SU-DHL-6 (cell line): ENCODE results near the gene AHI1.

Experiments used
- H2AFZ ChIP-seq: fragments of 200-600 bp; sonication (generic); 2 replicates; pipeline ENCODE4 v1.6.1; 2014; ENCODE audit warnings: low read depth, mild to moderate bottlenecking, moderate library complexity, mixed read lengths, antibody characterized with exemption, low read length; ENCODE audit not compliant: severe bottlenecking
- H3F3A ChIP-seq: fragments of 200-600 bp; shearing (Covaris generic); 2 replicates; pipeline ENCODE4 v1.6.0; 2016; ENCODE audit warnings: antibody characterized with exemption, mild to moderate bottlenecking; ENCODE audit not compliant: insufficient read depth
- H3K27ac ChIP-seq: fragments of 200-600 bp; sonication (generic); 2 replicates; pipeline ENCODE4 v1.5.1; 2016; ENCODE audit warnings: low read depth, mild to moderate bottlenecking, low read length, moderate library complexity, mixed read lengths
- H3K27me3 ChIP-seq: fragments of 200-600 bp; sonication (generic), shearing (Covaris generic); 2 replicates; pipeline ENCODE4 v1.6.0; 2014; ENCODE audit warnings: mild to moderate bottlenecking, low read length
- H3K36me3 ChIP-seq: fragments of 200-600 bp; sonication (generic); 2 replicates; pipeline ENCODE4 v1.6.1; 2014; ENCODE audit warnings: mild to moderate bottlenecking, low read length, mixed read lengths
- H3K4me2 ChIP-seq: fragments of 300-600, 200-600 bp; shearing (Covaris generic), sonication (generic); 2 replicates; pipeline ENCODE4 v1.6.0; 2014; ENCODE audit warnings: low read length, low read depth, mild to moderate bottlenecking; ENCODE audit not compliant: poor library complexity, severe bottlenecking
- H3K4me3 ChIP-seq: fragments of 200-600 bp; sonication (generic); 2 replicates; pipeline ENCODE4 v1.5.1; 2014; ENCODE audit warnings: antibody characterized with exemption, low read length, mild to moderate bottlenecking, mixed read lengths; ENCODE audit not compliant: insufficient read depth, poor library complexity, severe bottlenecking
- H3K79me2 ChIP-seq: fragments of 200-600 bp; sonication (generic); 2 replicates; pipeline ENCODE4 v1.6.1; 2014; ENCODE audit warnings: mild to moderate bottlenecking, low read length, moderate library complexity; ENCODE audit not compliant: insufficient read depth
- H3K9ac ChIP-seq: fragments of 200-600 bp; sonication (generic); 2 replicates; pipeline ENCODE4 v1.7.0; 2014; ENCODE audit warnings: mild to moderate bottlenecking, low read length
- H3K9me2 ChIP-seq: fragments of 200-600 bp; sonication (generic); replicated peaks from 2 replicates; pipeline ENCODE4 v1.6.1; 2014; ENCODE audit warnings: low read length; ENCODE audit not compliant: insufficient read depth
- H3K9me3 ChIP-seq: fragments of 200-600 bp; sonication (generic); 2 replicates; pipeline ENCODE4 v1.6.1; 2014; ENCODE audit warnings: low read length, mixed read lengths; ENCODE audit not compliant: insufficient read depth
- H4K20me1 ChIP-seq: fragments of 200-600 bp; sonication (generic); 2 replicates; pipeline ENCODE4 v1.6.1; 2014; ENCODE audit warnings: low read depth, mild to moderate bottlenecking, antibody characterized with exemption, low read length, moderate library complexity, mixed read lengths
- CTCF ChIP-seq: fragments of 200-600 bp; sonication (generic); IDR thresholded peaks from one replicate; pipeline ENCODE4 v1.5.1; 2017; ENCODE audit warnings: antibody characterized with exemption, mild to moderate bottlenecking, low read length, moderate library complexity; ENCODE audit not compliant: insufficient read depth, poor library complexity, severe bottlenecking
- EZH2phosphoT487 ChIP-seq: fragments of 200-600 bp; sonication (generic), shearing (Covaris generic); conservative IDR thresholded peaks from 2 replicates; pipeline ENCODE4 v1.6.1; 2018; ENCODE audit warnings: mild to moderate bottlenecking, antibody characterized with exemption, low read length, moderate library complexity, mixed read lengths

The AHI1 gene

GRCh38 chr6:135362124-135362523 lies 135.4 kb downstream of the AHI1 start:
- Histone ChIP-seq H3K9me3 (0 out of 2 replicates have a peak, but pooled peaks cover 5% of the 10 kb centered on the region), H3K27ac (no peak overlapping the region), H3F3A (no peaks in the 10 kb centered on the region; the same call in 1 of the 2 replicates), H3K27me3 (no peaks in the 10 kb centered on the region), H3K4me2 (no peak overlapping the region), H2AFZ (no peak overlapping the region), H3K79me2 (no peaks in the 10 kb centered on the region), H3K9me2 (no peaks in the 10 kb centered on the region), H4K20me1 (no peaks in the 10 kb centered on the region), H3K36me3 (no peaks in the 10 kb centered on the region), H3K4me3 (no peak overlapping the region), H3K9ac (no peak overlapping the region)
- TF ChIP-seq EZH2phosphoT487 (no peak), CTCF (no peak)

GRCh38 chr6:135360222-135360621 lies 137.3 kb downstream of the AHI1 start:
- no peak overlapping the region for H3K4me3 ChIP-seq
- no peaks in the 10 kb centered on the region for H3K27me3 ChIP-seq
- no peaks in the 10 kb centered on the region; the same call in 1 of the 2 replicates for H3F3A ChIP-seq
- no peaks in the 10 kb centered on the region for H3K79me2 ChIP-seq
- H3K36me3 ChIP-seq = no peaks in the 10 kb centered on the region
- no peak for TF ChIP-seq CTCF
- TF ChIP-seq EZH2phosphoT487 = no peak
- H2AFZ ChIP-seq = no peak overlapping the region
- no peak overlapping the region for H3K4me2 ChIP-seq
- H4K20me1 ChIP-seq = no peaks in the 10 kb centered on the region
- 0 out of 2 replicates have a peak, but pooled peaks cover 2% of the 10 kb centered on the region for H3K9me3 ChIP-seq
- no peaks in the 10 kb centered on the region for H3K9me2 ChIP-seq
- H3K27ac ChIP-seq = no peak overlapping the region
- H3K9ac ChIP-seq = no peak overlapping the region

- no peaks in the 10 kb centered on the region for H3K79me2 ChIP-seq
- TF ChIP-seq EZH2phosphoT487 = no peak
- no peak for TF ChIP-seq CTCF
- no peak overlapping the region for H2AFZ ChIP-seq
- no peak overlapping the region for H3K4me3 ChIP-seq
- no peaks in the 10 kb centered on the region for H3K9me2 ChIP-seq
- no peak overlapping the region for H3K27ac ChIP-seq
- no peak overlapping the region for H3K4me2 ChIP-seq
- no peaks in the 10 kb centered on the region for H3K36me3 ChIP-seq
- no peak overlapping the region for H3K9ac ChIP-seq
- H3F3A ChIP-seq = no peaks in the 10 kb centered on the region; the same call in 1 of the 2 replicates
- H3K27me3 ChIP-seq = no peaks in the 10 kb centered on the region
- no peaks in the 10 kb centered on the region for H3K9me3 ChIP-seq
- no peaks in the 10 kb centered on the region for H4K20me1 ChIP-seq
Measured at GRCh38 chr6:135358985-135359384, 138.6 kb downstream of the AHI1 start.
